OCI-LY1 (cell line): ENCODE measurements around the gene GMPR.

Experiments used
- EZH2 ChIP-seq: fragments of 200-600 bp; sonication (generic), shearing (Covaris generic); IDR thresholded peaks from 2 replicates; pipeline ENCODE4 v1.8.0; 2017; ENCODE audit warnings: borderline replicate concordance, mixed run types, mild to moderate bottlenecking, antibody characterized with exemption, low read length, moderate library complexity, mixed read lengths
- TF ChIP-seq, protein P1 (sequence below): fragments of 200-600 bp; sonication (generic), shearing (Covaris generic); IDR thresholded peaks from 2 replicates; pipeline ENCODE4 v1.5.1; 2017; ENCODE audit warnings: mild to moderate bottlenecking, antibody characterized with exemption, low read length, moderate library complexity, mixed read lengths

DNA sequence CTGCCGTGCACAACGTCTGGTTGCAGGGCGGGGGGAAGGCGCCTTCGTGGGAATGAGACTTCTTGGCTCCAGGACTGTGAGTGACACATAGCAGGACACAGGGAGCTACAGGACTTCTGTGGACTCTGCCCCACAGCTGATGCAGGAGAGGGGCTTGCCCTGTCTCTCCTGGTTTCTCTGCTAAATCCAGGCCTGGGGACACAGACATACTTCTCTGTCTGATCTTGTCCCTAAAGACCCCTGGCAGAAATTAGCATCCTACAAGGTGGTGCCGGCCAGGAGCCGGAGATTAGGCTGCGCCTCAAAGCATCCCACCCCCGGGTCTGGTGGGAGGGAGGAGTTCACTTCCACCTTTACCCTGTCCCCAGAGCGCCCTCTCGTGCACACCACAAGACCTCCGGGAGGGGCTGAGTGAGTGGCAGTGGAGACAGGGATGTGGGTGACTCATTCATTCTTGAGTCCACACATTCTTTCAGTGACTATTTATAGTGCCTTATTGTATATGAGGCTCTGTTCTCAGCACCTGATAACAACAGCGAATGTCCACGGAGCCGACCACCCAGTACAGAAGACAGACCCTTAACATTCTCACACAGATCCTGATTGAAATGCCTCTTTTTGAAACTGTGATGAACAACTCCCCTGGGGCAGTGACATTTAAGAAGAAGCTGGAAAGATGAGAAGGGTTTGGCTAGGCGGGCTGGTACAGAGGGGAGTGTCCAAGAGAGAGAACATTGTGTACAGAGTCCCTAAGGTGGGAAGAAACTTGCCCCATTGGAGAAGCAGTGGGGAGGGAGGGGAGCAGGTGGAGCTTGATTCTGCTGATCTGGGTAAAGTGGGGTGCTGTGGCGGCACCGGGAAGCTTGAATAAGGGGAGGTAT, 39.0 kb downstream of the GMPR start:
- TF ChIP-seq, protein P1, sequence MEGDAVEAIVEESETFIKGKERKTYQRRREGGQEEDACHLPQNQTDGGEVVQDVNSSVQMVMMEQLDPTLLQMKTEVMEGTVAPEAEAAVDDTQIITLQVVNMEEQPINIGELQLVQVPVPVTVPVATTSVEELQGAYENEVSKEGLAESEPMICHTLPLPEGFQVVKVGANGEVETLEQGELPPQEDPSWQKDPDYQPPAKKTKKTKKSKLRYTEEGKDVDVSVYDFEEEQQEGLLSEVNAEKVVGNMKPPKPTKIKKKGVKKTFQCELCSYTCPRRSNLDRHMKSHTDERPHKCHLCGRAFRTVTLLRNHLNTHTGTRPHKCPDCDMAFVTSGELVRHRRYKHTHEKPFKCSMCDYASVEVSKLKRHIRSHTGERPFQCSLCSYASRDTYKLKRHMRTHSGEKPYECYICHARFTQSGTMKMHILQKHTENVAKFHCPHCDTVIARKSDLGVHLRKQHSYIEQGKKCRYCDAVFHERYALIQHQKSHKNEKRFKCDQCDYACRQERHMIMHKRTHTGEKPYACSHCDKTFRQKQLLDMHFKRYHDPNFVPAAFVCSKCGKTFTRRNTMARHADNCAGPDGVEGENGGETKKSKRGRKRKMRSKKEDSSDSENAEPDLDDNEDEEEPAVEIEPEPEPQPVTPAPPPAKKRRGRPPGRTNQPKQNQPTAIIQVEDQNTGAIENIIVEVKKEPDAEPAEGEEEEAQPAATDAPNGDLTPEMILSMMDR = peak; percentile 51
- no peak for TF ChIP-seq EZH2
